Esophagus muscularis mucosa (tissue), 4 donors: Measurements from ENCODE around the gene ELOVL4.

Experiments used
- CTCF ChIP-seq, 3 experiments: fragments of 200-600 bp in 2 of 3; fragments of 450-650 bp in 1 of 3; sonication (generic) in 2 of 3; IDR thresholded peaks; one replicate each; pipeline ENCODE4 v1.5.1; 2017 to 2019; ENCODE audit warnings: antibody characterized with exemption in 3 of 3, mild to moderate bottlenecking in 2 of 3, moderate library complexity in 1 of 3
- EP300 ChIP-seq: sonication (generic); formaldehyde crosslinking; IDR thresholded peaks from one replicate; pipeline ENCODE4 v1.6.1; 2017; ENCODE audit warnings: antibody characterized with exemption
- POLR2AphosphoS5 ChIP-seq, 2 donors: sonication (generic); formaldehyde crosslinking; IDR thresholded peaks; one replicate each; pipeline ENCODE4 v1.6.1; 2017; ENCODE audit warnings: antibody characterized with exemption in 2 of 2

- TF ChIP-seq CTCF (IDR thresholded peaks at IDR 0.05) (no peak), POLR2AphosphoS5 (IDR thresholded peaks at IDR 0.05) (no peak), EP300 (no peak)
Measured at GRCh38 chr6:79984261-79984660, 36.9 kb upstream of the ELOVL4 start.
